Caco-2 (cell line): Measurements from ENCODE around the gene ATP8A2. TPM values are rescaled to one million over a fixed set of nuclear protein-coding genes. Genes with fewer than 3 reads are reported as not detected.

ENCODE experiments used
- BruUV-seq: library from RNA; stranded (reverse); fragments of 400-500 nt; replicated peaks from 2 replicates; lab custom pipeline; 2021; lab: Mats Ljungman, UMichigan
- CTCF ChIA-PET: fragments of 300-600 bp; sonication (Branson Sonifier 250); formaldehyde crosslinking; loops from one replicate; lab custom pipeline; 2022; ENCODE audit warnings: antibody characterized with exemption; lab: Charles Lee
- POLR2A ChIA-PET: fragments of 300-600 bp; sonication (Branson Sonifier 250); formaldehyde crosslinking; loops from one replicate; lab custom pipeline; 2022; ENCODE audit warnings: antibody characterized with exemption; lab: Charles Lee
- DNase-seq, 2 experiments: peaks; one replicate each; pipeline versions ENCODE4 v3.0.0 to v3.0.0-alpha.2; 2020 to 2022
- H3K27me3 ChIP-seq: replicated peaks from 2 replicates; pipeline ENCODE4 v1.6.0; 2011; ENCODE audit warnings: low read length; ENCODE audit not compliant: control insufficient read depth, insufficient read depth
- H3K36me3 ChIP-seq: 2 replicates; pipeline ENCODE4 v1.5.1; 2011; ENCODE audit warnings: low read length; ENCODE audit not compliant: control insufficient read depth, insufficient read depth
- H3K4me1 ChIP-seq: fragments of 250-450 bp; sonication (Bioruptor Pico); 2 replicates; pipeline ENCODE4 v1.5.1; 2020; ENCODE audit warnings: mild to moderate bottlenecking
- H3K4me3 ChIP-seq: 2 replicates; pipeline ENCODE4 v1.5.1; 2011; ENCODE audit warnings: low read depth, mild to moderate bottlenecking, control low read depth, low read length
- H3K9me3 ChIP-seq: fragments of 250-450 bp; sonication (Bioruptor Pico); 2 replicates; pipeline ENCODE4 v1.5.1; 2020; ENCODE audit warnings: mild to moderate bottlenecking, moderate library complexity
- H3K27ac Mint-ChIP-seq: one replicate; pipeline ENCODE4 v1.8.0; 2022; ENCODE audit warnings: mixed read lengths; ENCODE audit not compliant: unreplicated experiment
- H3K27me3 Mint-ChIP-seq: one replicate; pipeline ENCODE4 v1.8.0; 2022; ENCODE audit warnings: mixed read lengths; ENCODE audit not compliant: insufficient read depth, unreplicated experiment
- H3K36me3 Mint-ChIP-seq: one replicate; pipeline ENCODE4 v1.8.0; 2022; ENCODE audit warnings: mild to moderate bottlenecking, mixed read lengths; ENCODE audit not compliant: insufficient read depth, unreplicated experiment
- H3K4me1 Mint-ChIP-seq: one replicate; pipeline ENCODE4 v1.8.0; 2022; ENCODE audit warnings: low read depth, mixed read lengths; ENCODE audit not compliant: unreplicated experiment
- H3K4me3 Mint-ChIP-seq: one replicate; pipeline ENCODE4 v1.8.0; 2022; ENCODE audit warnings: mild to moderate bottlenecking, moderate library complexity, mixed read lengths; ENCODE audit not compliant: unreplicated experiment
- H3K9me3 Mint-ChIP-seq: one replicate; pipeline ENCODE4 v1.8.0; 2022; ENCODE audit warnings: mixed read lengths; ENCODE audit not compliant: unreplicated experiment
- intact Hi-C: fragments of 100-400 bp; cut with micrococcal nuclease; formaldehyde crosslinking; loops from one replicate; pipeline ENCODE4 v1.10.0; 2022; ENCODE audit not compliant: unreplicated experiment
- total RNA-seq: library from RNA; stranded (reverse); gene quantifications from 2 replicates; pipeline ENCODE4 v1.2.3, GENCODE V29; 2022
- TF ChIP-seq, protein P1 (sequence below), 2 experiments: fragments of 200-600 bp in 1 of 2; IDR thresholded peaks; 1 replicate in 1 of 2; 2 replicates in 1 of 2; pipeline versions ENCODE4 v1.5.1 to v1.8.0; 2011 to 2022; ENCODE audit warnings: antibody characterized with exemption in 1 of 2, control low read depth in 1 of 2, inconsistent platforms in 1 of 2, low read depth in 1 of 2, low read length in 1 of 2, mild to moderate bottlenecking in 1 of 2, moderate library complexity in 1 of 2; ENCODE audit not compliant: insufficient read depth in 1 of 2, severe bottlenecking in 1 of 2, unreplicated experiment in 1 of 2

ATP8A2 gene
- total RNA-seq, 1 experiment from 2014 or later: 0.05 TPM

DNA sequence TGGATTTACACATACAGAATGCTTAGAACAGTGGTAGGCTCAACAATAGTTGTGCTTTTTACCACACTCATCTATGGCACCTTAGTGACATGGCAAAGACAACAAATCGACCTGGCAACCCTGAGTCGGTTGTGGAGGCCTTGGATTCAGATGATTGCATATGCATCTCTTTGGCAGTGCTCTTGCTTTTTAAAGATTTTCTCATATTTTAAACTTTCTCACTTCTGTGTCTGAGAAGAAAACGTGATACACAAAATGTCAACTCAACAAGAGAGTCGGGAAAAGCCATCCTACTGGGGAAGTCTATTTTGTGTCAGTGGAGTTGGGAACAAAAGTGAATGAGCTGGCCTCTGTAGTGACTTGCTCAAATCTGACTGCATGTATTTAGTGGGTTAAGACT, 85.8 kb downstream of the ATP8A2 start:
- CTCF ChIA-PET: no interaction called here
- TF ChIP-seq, protein P1, sequence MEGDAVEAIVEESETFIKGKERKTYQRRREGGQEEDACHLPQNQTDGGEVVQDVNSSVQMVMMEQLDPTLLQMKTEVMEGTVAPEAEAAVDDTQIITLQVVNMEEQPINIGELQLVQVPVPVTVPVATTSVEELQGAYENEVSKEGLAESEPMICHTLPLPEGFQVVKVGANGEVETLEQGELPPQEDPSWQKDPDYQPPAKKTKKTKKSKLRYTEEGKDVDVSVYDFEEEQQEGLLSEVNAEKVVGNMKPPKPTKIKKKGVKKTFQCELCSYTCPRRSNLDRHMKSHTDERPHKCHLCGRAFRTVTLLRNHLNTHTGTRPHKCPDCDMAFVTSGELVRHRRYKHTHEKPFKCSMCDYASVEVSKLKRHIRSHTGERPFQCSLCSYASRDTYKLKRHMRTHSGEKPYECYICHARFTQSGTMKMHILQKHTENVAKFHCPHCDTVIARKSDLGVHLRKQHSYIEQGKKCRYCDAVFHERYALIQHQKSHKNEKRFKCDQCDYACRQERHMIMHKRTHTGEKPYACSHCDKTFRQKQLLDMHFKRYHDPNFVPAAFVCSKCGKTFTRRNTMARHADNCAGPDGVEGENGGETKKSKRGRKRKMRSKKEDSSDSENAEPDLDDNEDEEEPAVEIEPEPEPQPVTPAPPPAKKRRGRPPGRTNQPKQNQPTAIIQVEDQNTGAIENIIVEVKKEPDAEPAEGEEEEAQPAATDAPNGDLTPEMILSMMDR (IDR thresholded peaks at IDR 0.05; ENCODE audit: insufficient read depth in 1 of 2, low read depth in 1 of 2, low read length in 1 of 2, severe bottlenecking in 1 of 2, unreplicated experiment in 1 of 2): no peak
- Histone ChIP-seq H3K27me3 (no peaks in the 10 kb centered on the region), H3K36me3 (no peaks in the 10 kb centered on the region), H3K9me3 (no peaks in the 10 kb centered on the region), H3K4me3 (no peak overlapping the region), H3K4me1 (no peaks in the 10 kb centered on the region)
- no peaks in the 10 kb centered on the region for H3K36me3 Mint-ChIP-seq
- no peak for DNase-seq
- no peak overlapping the region for H3K4me3 Mint-ChIP-seq
- no peak overlapping the region for H3K27ac Mint-ChIP-seq
- POLR2A ChIA-PET: no interaction called here
- peaks cover 34% of the 10 kb centered on the region for H3K27me3 Mint-ChIP-seq
- H3K9me3 Mint-ChIP-seq: no peaks in the 10 kb centered on the region
- peaks cover under 1% of the 10 kb centered on the region for H3K4me1 Mint-ChIP-seq
- intact Hi-C loops: no loop called here
- no TSS peak for BruUV-seq

DNA sequence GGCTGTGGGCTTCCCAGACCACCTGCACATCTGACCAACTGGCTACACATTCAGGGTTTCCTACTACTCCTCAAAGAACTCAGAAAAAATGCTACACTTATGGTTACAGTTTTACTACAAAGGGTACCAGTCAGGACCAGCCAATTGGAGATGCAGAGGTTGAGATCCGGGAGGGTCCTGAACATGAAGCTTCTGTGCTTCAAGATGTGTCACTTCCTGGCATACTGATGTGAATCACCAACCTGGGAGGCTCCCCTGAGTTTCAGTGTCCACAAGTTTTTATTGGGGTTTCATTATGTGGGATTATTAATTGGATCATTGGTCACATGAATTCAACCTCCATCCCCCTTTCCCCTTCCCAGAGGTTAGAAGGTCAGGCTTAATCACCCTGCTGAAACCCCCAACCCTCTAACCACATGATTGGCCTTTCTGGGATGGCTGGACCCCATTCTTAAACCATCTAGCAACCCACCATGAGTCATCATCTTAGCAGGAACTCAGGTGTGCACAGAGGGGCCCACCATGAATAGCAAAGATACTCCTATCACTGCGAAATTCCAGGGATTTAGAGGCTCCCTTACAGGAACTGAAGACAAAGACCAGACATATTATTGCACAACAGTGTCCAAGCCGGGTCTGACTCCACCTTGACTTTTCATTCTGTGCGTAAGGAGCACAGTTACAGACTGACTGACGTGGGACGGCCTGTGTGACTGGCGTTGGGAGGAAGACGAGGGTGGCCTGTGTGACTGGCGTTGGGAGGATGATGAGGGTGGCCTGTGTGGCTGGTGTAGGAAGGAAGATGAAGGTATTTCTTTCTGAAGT, 90.7 kb downstream of the ATP8A2 start:
- intact Hi-C loops: no loop called here
- no peaks in the 10 kb centered on the region for H3K36me3 Mint-ChIP-seq
- ChIA-PET POLR2A (no interaction called here), CTCF (no interaction called here)
- no peaks in the 10 kb centered on the region for H3K4me1 ChIP-seq
- no peak overlapping the region for H3K27ac Mint-ChIP-seq
- TF ChIP-seq, protein P1 (IDR thresholded peaks at IDR 0.05; ENCODE audit: insufficient read depth in 1 of 2, low read depth in 1 of 2, low read length in 1 of 2, severe bottlenecking in 1 of 2, unreplicated experiment in 1 of 2): no peak
- H3K36me3 ChIP-seq: no peaks in the 10 kb centered on the region
- H3K27me3 ChIP-seq: no peaks in the 10 kb centered on the region
- H3K9me3 ChIP-seq: no peaks in the 10 kb centered on the region
- no TSS peak for BruUV-seq
- H3K4me3 ChIP-seq: no peak overlapping the region
- H3K4me3 Mint-ChIP-seq: no peak overlapping the region
- peaks cover 25% of the 10 kb centered on the region for H3K27me3 Mint-ChIP-seq
- H3K9me3 Mint-ChIP-seq: no peaks in the 10 kb centered on the region
- peaks cover 7% of the 10 kb centered on the region for H3K4me1 Mint-ChIP-seq
- no peak for DNase-seq

- Mint-ChIP-seq H3K27me3 (peaks cover 20% of the 10 kb centered on the region), H3K4me1 (peaks cover 7% of the 10 kb centered on the region), H3K27ac (no peak overlapping the region), H3K9me3 (no peaks in the 10 kb centered on the region), H3K4me3 (no peak overlapping the region), H3K36me3 (no peaks in the 10 kb centered on the region)
- H3K4me1 ChIP-seq: no peaks in the 10 kb centered on the region
- H3K27me3 ChIP-seq: no peaks in the 10 kb centered on the region
- intact Hi-C loops: no loop called here
- TF ChIP-seq, protein P1 (IDR thresholded peaks at IDR 0.05; ENCODE audit: insufficient read depth in 1 of 2, low read depth in 1 of 2, low read length in 1 of 2, severe bottlenecking in 1 of 2, unreplicated experiment in 1 of 2): no peak
- DNase-seq: no peak
- BruUV-seq: no TSS peak
- ChIA-PET POLR2A (no interaction called here), CTCF (no interaction called here)
- H3K4me3 ChIP-seq: no peak overlapping the region
- H3K36me3 ChIP-seq: no peaks in the 10 kb centered on the region
- no peaks in the 10 kb centered on the region for H3K9me3 ChIP-seq
Observed at GRCh38 chr13:25463496-25463895, 91.7 kb downstream of the ATP8A2 start.
